ENCODE measurements around the gene KCTD17.

Gene KCTD17, protein sequence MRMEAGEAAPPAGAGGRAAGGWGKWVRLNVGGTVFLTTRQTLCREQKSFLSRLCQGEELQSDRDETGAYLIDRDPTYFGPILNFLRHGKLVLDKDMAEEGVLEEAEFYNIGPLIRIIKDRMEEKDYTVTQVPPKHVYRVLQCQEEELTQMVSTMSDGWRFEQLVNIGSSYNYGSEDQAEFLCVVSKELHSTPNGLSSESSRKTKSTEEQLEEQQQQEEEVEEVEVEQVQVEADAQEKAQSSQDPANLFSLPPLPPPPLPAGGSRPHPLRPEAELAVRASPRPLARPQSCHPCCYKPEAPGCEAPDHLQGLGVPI

DNA sequence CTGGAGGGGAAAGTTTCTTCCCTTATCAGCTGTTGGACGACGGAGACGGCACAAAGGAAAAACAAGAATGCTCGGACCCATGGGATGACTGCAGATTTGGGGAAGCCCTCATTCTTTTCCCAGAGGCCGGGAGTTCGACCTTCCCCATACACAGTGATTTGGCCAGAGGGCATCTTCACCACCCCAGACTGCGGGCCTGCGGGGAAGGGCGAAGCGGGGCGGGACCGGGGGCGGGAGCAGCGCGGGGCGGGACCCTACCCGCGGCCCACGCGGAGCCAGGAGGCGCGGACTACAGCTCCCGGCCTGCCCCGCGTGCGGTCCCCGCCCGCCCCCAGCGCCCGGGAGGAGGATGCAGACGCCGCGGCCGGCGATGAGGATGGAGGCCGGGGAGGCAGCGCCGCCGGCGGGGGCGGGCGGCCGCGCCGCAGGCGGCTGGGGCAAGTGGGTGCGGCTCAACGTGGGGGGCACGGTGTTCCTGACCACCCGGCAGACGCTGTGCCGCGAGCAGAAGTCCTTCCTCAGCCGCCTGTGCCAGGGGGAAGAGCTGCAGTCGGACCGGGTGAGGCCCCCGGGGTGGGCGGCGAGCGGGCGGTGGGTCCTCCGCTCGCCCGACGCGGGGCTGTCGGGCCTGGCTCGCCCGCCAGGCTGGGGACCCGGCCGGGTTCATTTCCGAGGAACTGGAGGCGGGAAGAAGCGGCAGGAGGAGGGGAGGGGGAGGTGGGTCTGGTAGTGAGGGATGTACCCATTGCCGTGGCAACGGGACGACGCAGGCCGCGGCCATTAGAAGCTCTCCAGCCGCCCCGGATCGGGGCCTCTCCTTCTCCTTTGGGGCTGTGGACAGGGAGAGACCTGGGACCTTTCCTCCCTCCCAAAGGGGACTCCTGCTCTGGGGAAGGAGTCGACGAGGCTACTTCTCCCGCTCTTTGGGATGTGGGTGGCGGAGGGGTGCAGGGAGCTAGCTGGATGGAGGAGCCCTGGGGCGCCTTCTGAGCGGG lies at the start of gene KCTD17:
KCTD17 (plus strand) TSS at position 352 of the 995 bp plus-strand sequence; CDS start at position 371, 19 bp downstream.
- peak; percentile 84 for DNase-seq
- peak; percentile 99 for ATAC-seq

DNA sequence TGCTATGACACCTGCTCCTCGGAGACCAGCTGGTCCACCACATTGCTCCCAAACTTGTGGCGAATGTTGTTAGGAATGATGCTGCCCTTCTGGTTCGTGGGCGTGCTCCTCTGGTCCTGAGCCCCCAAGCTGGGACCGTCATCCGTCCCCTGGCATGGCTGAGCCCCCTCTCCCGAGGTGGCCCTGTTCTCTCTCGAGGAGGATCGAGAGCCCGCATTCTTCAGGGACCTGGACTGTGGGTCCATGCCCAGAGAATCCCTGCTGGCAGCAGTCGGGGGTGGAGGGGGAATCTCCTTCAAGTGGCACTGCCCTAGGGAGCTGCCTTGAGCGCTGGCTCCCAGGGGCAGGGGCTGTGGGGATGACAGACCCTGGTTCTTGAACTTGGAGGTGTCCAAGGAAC lies 49.7 kb upstream of the KCTD17 start:
- ATAC-seq (no peak), DNase-seq (no peak)

DNA sequence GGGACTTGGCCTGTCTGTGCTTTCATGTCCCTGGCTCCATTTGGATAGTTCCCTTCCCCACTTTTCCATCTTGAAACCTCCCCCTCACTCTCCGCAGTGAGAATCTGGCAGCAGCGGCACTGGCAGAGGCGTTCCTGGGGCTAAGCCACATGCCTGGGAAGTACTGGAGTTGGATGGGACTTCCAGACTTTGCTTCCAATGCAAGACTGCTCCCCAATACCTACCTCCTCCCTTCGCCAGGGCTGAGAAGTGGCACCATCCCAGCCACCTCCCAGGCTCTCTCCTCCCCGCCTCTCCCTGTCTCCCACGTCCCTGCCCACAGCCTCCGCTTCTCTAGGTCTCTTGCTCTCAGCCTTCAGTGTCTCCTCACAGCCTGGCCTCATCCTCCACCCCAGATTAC lies 48.9 kb upstream of the KCTD17 start:
- ATAC-seq (no peak), DNase-seq (no peak)

DNA sequence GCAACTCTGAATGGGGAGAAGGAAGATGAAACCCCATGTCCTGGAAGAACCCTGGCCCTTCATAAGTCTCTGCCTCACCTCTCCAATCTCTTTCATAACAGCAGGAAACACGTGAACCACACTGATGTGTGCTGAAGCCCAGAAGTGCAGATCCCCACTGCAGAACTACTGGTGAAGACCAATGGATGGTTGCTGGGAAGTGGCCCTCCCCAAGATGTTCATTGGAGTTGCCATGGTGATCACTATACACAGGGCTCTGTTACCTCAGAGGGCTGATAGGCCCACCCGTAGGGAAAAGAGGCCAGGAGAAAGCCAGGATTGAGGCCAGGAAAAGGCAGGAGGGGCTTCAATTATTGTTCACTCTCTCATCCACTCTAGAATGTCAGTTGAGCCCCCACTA lies 43.9 kb upstream of the KCTD17 start:
- DNase-seq: no peak
- no peak for ATAC-seq

DNA sequence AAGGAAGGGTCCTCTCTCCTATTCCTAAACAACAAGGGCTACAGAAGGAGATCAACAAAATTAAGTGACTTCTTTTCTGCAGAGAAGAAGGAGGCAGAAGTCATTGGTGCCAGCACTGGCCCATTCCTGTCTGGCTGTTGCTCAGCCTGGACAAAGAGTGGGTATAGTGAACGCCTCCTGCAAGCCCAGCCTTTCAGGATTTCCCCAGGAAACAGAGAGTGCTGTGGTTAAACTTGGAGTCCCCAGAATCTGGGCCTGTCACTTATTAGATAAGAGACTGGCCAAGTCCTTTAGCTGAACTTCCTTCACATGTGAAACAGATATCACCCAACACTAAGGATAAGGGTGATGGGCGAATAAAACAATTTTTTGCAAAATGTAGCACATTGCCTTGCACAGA lies 43.2 kb upstream of the KCTD17 start:
- ATAC-seq (no peak), DNase-seq (no peak)

DNA sequence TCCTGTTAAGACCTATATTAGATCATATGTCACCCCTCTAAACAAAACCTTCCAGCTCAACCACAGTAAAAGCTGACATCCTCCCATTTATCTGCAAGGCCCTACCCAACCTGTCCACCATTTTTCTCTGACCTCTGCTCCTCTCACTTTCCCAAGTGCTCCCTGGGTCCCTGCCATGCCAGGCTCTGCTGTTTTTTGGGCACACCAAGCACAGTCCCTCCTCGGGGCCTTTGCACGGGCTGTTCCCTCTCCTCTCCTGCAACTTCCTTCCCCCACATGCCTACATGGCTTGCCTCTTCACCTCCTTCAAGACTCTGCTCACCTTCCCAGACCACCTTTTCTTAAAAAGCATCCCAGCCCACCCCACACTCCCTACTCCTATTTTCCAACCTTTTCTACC lies 42.1 kb upstream of the KCTD17 start:
- no peak for DNase-seq
- no peak for ATAC-seq

DNA sequence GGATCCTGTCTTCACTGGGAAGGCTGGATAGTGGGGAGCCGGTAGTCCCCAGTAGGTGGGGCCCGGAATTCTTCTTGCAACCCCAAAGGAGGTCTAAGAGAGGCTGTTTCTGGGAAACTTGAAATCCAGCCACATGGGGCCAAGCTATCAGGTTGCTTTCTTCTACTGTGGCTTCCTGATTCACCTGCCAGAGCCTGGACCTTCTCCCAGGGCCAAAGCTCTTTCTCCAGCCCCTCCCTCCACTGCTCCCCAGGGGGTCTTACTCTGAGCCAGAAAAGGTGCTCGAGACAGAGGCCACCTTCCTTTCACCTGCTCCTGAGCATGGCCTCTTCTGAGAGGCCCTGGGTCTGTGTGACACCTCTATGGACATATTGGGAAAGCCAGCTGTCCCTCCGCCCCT lies 41.4 kb upstream of the KCTD17 start:
- DNase-seq (no peak), ATAC-seq (no peak)

DNA sequence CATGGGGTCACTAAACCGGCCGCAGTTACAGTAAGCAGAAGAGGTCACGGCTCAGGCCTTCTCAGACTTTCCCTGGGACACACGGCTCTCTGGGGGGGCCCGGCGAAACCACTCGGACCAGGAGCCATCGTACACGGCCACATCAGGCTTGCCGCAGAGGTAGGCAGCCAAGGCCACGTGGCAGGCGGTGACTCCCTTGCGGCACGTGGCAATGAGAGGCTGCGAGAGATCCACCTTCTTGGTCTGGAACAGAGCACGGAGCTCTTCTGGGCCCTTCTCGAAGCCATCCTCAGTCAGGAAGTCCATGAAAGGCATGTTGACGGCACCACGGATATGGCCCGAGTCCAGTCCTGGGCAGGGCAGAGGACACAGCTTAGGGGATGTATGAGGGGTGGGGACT lies 40.6 kb upstream of the KCTD17 start:
- no peak for ATAC-seq
- DNase-seq: no peak

DNA sequence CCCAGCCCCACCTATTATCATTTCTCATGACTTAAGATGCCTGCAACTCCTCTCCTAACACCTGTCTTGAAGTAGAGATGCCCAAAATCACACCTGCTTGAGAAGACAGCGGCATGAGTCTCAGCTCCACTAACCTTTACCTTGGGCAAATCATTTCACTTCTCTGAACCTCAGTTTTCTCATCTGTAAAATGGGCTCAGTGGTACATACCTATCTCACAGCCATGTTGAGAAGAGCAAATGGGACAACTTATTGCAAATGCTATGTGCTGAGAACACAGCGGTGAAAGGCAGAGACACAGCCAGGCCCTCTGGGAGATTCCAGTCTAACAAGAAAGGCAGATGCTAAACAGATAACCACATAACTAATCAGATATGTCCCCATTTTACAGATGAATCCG lies 40.1 kb upstream of the KCTD17 start:
- no peak for DNase-seq
- ATAC-seq: no peak

DNA sequence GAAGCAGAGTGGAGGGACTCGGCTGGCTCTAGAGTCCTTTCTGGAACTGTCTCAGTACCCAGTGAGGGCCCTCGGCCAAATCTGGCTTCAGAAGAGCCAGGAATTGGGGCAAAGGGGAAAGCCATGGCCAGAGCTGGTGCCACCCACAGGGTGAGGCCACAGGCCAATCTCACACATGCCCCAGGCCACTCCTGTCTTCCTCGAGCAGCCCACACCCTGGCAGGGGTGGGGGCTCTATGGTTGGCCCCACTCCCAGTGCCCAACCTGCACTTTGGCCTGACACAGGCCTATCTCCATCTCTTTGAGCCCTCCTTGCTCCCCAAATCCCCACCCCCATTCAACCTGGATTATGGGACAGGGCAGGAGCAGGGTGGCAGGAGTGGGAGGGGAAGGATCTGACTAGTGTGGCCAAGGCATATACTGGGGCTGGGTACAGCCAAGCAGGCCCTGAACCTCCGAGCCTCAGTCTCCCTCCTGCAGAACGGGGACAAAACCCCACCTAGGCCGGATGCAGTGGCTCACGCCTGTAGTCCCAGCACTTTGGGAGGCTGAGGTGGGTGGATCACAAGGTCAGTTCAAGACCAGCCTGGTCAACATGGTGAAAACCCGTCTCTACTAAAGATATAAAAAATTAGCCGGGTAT lies 39.2 kb upstream of the KCTD17 start:
- no peak for ATAC-seq

DNA sequence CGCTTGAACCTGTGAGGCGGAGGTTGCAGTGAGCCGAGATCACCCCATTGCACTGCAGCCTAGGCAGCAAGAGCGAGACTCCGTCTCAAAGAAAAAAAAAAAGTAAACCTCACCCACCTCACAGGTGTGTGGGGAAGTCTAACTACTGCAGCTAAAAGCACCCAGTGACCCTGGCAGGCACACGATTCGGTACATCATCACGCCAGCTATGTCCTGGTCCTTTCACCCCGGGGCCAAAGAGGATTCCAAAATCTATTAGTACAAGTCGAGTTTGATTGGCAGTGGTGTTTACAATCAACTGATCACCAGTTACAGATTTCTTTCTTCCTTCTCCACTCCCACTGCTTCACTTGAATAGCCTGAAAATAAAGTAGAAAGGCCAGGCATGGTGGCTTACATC lies 38.6 kb upstream of the KCTD17 start:
- ATAC-seq (no peak), DNase-seq (no peak)

More for the DNA sequence above, 39.2 kb upstream of the KCTD17 start:
- DNase-seq: no peak

DNA sequence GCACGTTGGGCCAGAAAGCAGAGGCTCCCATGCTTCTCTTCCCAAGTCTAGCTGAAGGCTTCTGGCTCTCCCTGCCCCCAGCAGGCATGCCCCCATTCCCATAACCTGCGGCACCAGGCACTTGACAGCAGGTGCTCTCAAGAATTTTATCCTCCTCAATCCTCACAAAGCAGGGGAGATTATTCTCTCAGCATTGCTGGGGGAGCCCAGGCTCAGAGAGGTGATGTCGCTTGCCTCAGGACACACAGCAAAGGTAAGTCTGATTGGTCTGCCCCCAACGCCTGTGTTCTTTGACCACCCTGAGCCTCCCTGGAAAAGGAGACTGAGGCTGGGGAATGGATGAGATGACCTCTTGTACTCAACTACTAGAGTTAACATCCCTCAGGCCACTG lies 37.1 kb upstream of the KCTD17 start:
- ATAC-seq (no peak), DNase-seq (no peak)

DNA sequence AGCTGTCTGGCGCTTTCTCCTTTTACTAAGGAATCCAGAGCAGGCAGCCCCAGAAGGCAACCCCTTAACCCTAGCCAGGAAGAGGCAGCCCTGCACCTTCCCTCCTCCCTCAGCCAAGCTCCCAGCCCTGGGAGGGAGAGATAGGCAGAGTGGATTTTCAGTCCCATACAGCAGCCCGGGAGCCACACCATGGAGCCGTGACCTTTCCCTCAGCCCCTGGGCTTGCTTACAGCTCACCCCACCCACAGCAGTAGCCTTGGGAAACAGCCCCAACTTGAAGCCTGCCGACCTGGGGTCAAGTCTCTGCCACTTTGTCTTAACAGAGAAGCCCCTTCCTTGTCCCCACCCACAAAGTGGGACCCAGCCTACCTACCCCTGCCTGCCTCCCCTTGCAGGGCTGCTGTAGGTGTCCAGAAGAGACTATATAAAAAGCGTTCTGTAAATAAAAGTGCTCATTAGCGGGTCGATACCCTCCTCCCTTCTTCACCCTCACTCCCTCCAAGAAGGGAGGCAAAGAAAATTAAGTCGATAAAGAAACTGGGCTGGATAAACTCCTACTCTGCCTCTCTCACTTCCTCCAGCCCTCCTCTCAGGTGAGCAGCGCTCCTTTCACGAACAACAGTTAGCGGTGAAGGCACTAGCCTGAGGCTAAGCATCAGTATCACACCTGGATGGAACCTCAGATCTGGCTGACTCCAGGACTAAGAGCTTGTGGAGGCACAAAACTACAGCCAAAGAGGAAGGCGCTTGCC lies 36.5 kb upstream of the KCTD17 start:
- no peak for ATAC-seq
- DNase-seq: no peak

DNA sequence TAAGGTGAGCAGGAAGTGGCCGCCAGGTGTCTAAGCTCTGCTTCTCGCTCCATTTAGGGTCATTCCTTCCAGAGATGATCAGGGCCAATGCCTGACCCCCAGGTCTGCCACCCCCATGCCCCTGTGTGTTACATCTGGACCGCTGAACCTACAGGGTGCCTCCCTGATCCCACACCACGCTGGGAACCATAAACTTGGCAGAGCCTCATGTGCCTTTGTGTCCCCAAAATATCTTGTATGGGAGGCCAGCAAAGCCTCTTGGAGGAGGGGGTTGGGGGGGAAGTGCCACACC lies 36.0 kb upstream of the KCTD17 start:
- ATAC-seq (no peak), DNase-seq (no peak)

DNA sequence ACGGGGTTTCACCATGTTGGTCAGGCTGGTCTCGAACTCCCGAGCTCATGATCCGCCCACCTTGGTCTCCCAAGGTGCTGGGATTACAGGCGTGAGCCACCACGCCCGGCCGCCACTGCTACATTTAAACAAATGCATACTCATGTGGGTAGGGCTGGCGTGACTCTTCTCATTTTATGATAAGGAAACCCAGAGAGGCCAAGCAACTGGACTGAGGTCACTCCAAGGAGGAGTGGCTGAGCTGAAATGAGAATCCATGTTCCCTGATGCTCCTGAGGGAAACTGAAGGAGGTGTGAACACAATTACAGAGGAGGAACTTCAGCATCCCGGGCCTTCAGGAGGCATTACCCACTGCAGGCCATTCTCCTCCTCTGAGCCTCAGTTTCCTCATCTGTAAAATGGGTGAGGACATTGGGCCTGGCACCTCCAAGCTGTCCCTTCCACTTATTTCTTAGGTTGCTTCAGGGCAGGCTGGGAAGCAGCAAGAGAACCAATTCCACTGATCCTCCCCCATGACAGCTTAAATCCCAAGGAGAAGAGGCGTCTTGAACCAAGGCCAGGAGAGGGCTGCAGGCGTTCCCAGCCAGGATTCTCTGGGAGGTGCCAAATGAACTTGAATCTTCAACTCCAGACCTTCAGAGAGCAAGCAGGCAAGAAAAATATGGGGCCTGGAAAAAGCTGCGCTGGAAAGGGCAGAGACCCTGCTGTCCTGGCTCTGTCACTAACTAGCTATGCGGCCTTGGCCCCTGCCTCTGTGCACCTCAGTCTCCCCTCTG lies 35.2 kb upstream of the KCTD17 start:
- DNase-seq (no peak), ATAC-seq (no peak)

DNA sequence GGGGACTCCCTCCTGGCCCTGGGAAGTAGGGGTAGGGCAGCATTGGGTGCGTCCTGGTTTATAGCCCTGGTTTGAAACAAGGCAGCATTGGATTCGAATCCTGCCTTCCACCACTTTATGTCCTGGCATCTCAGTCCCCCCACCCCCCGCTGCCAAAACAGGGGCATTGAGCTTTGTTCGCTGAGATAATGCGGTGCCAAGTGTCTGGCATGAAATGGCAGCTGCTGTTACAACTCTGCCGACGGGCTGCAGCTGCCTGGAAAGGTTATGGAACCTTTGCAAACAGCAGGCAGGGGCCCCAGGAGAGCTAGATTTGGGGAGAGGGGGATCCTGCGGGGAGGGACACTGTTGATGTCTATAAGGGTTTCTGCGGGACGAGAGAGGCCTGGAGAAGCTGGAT lies 34.2 kb upstream of the KCTD17 start:
- no peak for DNase-seq
- no peak for ATAC-seq

DNA sequence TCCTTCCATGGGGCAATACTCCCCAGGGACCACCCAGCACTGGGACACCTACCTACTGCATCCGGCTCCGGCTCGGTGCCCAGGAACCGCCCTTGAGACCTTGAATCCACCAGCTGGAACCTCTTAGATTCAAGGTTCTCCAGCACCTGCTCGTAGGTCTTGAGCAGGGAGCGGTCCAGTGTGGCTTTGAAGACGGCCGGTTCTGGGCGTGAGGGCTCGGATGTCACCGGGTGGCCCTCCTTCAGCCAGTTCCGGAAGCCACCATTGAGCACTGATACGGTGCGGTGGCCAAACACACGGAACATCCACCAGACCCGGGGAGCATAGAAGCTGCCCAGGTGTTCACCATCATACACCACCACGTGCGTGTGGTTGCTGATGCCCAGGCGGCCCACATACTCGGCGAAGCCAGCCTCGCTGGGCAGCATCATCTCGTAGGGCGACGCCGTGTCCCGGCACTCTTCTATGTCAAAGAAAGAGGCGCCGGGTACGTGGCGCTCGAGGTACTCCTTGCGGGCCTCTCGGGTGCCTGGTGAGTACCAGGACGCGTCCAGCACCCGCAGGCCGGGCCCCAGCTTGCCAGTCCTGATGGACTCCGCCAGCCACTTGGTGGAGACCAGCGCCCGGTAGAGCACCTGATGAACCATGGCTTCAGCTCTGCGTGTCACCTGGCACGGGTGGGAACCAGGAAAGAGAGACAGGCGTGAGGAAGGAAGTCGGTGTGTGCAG lies 33.3 kb upstream of the KCTD17 start:
- DNase-seq (no peak), ATAC-seq (no peak)

DNA sequence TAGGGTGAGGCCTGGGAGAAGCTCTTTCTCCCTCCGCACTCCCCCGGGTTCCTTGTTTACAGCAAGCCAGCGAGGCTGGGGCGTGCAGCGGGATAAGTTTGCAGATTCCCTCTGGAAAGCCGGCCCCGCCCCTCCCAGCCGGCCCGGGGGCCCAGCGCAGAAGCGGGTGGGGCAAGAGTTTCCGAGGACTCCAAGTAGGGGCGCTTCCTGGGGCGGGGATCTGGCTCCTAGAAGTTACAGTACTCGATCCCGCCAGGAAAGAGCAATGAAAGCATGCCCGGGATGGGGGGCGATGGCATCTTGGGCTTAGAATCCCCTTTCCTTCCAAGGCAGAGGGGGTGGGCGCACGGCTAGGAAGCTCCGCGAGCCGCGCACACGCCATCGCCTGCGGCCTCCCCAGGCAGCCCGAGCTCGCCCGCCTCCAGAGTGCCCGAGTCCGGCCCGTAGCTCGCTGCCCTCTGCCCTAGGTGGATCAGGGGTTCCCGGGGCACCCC lies 32.7 kb upstream of the KCTD17 start:
- DNase-seq (no peak), ATAC-seq (peak; percentile 15)

DNA sequence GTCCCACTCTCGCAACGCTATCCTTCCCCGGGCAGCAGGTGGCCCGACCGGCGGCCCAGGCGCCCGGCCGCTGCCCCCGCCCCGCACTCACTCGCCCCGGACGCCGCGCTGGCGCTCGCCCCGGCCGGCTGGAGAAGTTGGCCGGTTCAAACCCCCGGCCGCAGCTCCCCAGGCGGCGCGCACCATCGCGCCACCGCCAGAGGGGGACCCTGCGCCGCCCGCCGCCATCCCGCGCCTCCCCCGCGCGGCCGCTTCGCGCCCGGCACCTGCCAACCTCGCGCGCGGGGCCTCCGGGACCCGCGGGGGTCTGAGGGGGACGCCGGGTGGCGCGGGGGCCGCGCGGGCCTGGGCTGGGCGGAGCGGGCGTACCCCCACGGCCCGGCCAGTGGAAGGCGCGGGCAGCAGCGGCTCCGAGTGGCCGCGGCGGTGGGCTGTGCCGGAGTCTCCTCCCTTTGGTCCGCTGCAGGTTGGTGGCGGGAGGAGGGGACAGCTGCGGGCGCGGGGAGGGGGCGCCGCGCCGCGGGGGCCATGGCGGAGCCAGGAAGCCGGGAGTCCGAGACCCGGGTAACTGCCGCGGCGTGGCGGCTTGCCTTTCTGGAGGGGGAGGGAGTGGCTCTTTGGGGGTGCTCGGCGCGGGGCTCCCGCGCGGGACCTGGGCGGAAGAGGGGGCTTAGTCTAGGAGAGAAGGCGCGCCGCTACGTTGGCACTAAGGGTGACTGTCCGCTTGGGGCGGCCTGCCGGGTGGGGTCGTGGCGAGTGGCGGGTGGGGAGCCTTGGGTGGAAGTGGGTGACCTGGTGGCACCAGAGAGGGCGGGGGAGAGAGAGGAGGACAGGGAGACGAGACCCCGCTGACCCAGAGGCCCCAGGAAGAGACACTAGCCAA lies 32.0 kb upstream of the KCTD17 start, which contains the start of the genes MPST and TST:
MPST (plus strand) TSS at position 434 of the 883 bp plus-strand sequence; CDS start at position 529, 95 bp downstream.
TST (minus strand) TSS at position 139 of the 883 bp plus-strand sequence. CDS start 715 bp downstream, outside the sequence.
- DNase-seq (peak; percentile 50), ATAC-seq (peak; percentile 66)

DNA sequence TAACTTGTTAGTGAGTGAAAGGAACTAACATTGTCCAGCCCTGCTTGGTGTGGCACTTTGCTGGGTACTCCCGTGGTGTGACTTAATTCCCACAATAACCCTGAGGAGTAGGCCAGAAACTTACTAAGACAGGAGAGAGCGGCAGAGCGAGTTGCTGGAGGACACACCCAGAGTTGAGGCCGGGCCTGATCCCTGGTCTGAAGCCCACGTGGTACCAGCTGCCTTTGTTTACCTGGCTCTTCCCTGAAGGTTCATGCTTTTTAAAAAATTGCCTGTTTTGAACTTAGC lies 31.4 kb upstream of the KCTD17 start:
- ATAC-seq: no peak

More for the DNA sequence above, 31.4 kb upstream of the KCTD17 start:
- no peak for DNase-seq

Data from stimulated activated naive CD8-positive, alpha-beta T cell treated with anti-CD3 and anti-CD28 coated beads, Interleukin-15, Interleukin-2, amounts not matched to agents 100 U/mL and 50 U/mL, for 24 hours (primary cell).